ENCODE data around the gene PATE2. TPM values are rescaled to one million over a fixed set of nuclear protein-coding genes. Genes with fewer than 3 reads are reported as not detected.

The PATE2 gene
- total and polyA plus RNA-seq, 2 experiments from 2014 or later: not detected

GRCh38 chr11:125770583-125770982 is 8.0 kb downstream of the PATE2 start:
- DNase-seq (ENCODE audit: low read depth in 1 of 2, low spot score in 1 of 2): no peak
- no peak for TF ChIP-seq CTCF (IDR thresholded peaks at IDR 0.05; ENCODE audit: low read depth, low read length)

GRCh38 chr11:125768336-125769046 is 10.1 kb downstream of the PATE2 start:
- Histone ChIP-seq H3K36me3 (no peaks in the 10 kb centered on the region), H3K9me3 (ENCODE audit: low read depth) (no peaks in the 10 kb centered on the region), H3K27ac (peak overlapping the region; percentile 37), H3K27me3 (no peaks in the 10 kb centered on the region), H3K4me3 (no peak overlapping the region), H3K4me1 (ENCODE audit: low read depth) (peaks cover 9% of the 10 kb centered on the region)
- no peak for TF ChIP-seq CTCF (IDR thresholded peaks at IDR 0.05; ENCODE audit: low read depth, low read length)
- peak; percentile 17 to 21 for DNase-seq (ENCODE audit: low read depth in 1 of 2, low spot score in 1 of 2)

More at GRCh38 chr11:125770583-125770982, 8.0 kb downstream of the PATE2 start:
- no peaks in the 10 kb centered on the region for H3K9me3 ChIP-seq (ENCODE audit: low read depth)
- H3K27ac ChIP-seq: no peak overlapping the region
- no peaks in the 10 kb centered on the region for H3K36me3 ChIP-seq
- no peaks in the 10 kb centered on the region for H3K27me3 ChIP-seq
- no peak overlapping the region for H3K4me3 ChIP-seq
- H3K4me1 ChIP-seq (ENCODE audit: low read depth): peaks cover 6% of the 10 kb centered on the region

- Histone ChIP-seq H3K27ac (no peak overlapping the region), H3K27me3 (no peaks in the 10 kb centered on the region), H3K4me1 (ENCODE audit: low read depth) (peaks cover 9% of the 10 kb centered on the region), H3K9me3 (ENCODE audit: low read depth) (no peaks in the 10 kb centered on the region), H3K36me3 (no peaks in the 10 kb centered on the region), H3K4me3 (no peak overlapping the region)
- no peak for DNase-seq (ENCODE audit: low read depth in 1 of 2, low spot score in 1 of 2)
- no peak for TF ChIP-seq CTCF (IDR thresholded peaks at IDR 0.05; ENCODE audit: low read depth, low read length)
Observed at GRCh38 chr11:125766251-125766650, 12.4 kb downstream of the PATE2 start.

GRCh38 chr11:125763483-125763882 is 15.1 kb downstream of the PATE2 start:
- Histone ChIP-seq H3K36me3 (no peaks in the 10 kb centered on the region), H3K4me1 (ENCODE audit: low read depth) (peaks cover 9% of the 10 kb centered on the region), H3K27me3 (no peaks in the 10 kb centered on the region), H3K9me3 (ENCODE audit: low read depth) (no peaks in the 10 kb centered on the region), H3K4me3 (no peak overlapping the region), H3K27ac (no peak overlapping the region)
- no peak for TF ChIP-seq CTCF (IDR thresholded peaks at IDR 0.05; ENCODE audit: low read depth, low read length)
- no peak for DNase-seq (ENCODE audit: low read depth in 1 of 2, low spot score in 1 of 2)

GRCh38 chr11:125762445-125762844 is 16.2 kb downstream of the PATE2 start:
- H3K36me3 ChIP-seq: no peaks in the 10 kb centered on the region
- H3K4me3 ChIP-seq: no peak overlapping the region
- no peaks in the 10 kb centered on the region for H3K9me3 ChIP-seq (ENCODE audit: low read depth)
- no peaks in the 10 kb centered on the region for H3K27me3 ChIP-seq
- TF ChIP-seq CTCF (IDR thresholded peaks at IDR 0.05; ENCODE audit: low read depth, low read length): no peak
- peaks cover 3% of the 10 kb centered on the region for H3K4me1 ChIP-seq (ENCODE audit: low read depth)
- DNase-seq (ENCODE audit: low read depth in 1 of 2, low spot score in 1 of 2): no peak
- H3K27ac ChIP-seq: no peak overlapping the region

Measured in cardiac muscle cell (in vitro differentiated cells and primary cell).